WI38 (cell line): ENCODE measurements around the gene GOLIM4.
A peak's percentile ranks its signal among the peaks of the same experiment; 100 is the strongest.

ENCODE experiments used
- H3K4me3 ChIP-seq: 2 replicates; pipeline ENCODE4 v1.5.1; 2011; ENCODE audit warnings: low read depth, mild to moderate bottlenecking, control low read depth, low read length
- TF ChIP-seq, protein P1 (sequence below): IDR thresholded peaks from 2 replicates; pipeline ENCODE4 v1.5.1; 2012; ENCODE audit warnings: low read depth, mild to moderate bottlenecking, control low read depth, low read length

The GOLIM4 gene

DNA sequence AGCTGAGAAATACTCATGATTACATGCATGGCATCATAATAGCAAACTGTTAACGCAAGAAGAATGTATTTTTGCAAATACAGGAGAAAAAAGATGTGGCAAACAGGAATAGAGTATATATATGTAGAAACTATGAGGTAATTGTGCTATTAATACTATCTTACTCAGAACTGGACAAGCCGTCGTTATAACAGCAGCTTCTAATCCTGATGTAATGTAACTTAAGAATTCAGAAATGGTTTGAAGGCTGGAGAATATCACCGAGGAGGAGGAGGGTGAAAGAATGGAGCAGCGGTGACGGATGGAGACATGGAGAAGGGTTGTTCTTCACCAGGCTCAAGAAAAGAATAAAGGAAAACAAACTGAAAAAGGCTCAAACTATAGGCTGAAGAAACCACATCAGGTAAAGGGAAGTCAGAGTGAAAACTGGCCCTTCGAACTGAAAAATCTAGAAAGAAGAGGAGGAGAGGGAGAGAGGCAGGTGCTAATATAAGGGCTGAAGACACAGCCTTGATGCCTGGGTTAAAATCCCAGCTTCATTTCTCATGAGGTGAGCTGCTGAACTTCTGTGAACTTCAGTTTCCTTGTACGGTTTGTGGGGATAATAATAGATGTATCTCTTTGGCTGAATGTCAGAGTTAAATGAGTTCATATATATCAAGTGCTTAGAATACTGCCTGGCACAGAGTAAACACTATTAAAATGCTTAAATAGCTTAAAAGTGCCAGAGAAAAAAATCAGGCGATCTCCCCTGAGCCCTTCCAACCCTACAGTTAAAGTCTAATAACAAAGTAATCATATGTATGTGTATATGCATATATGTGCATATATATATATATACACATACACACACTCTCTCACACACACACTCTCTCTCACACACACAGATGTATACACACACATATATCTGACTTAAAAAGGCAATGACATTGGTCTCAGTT is 43.9 kb downstream of the GOLIM4 start:
- TF ChIP-seq, protein P1, sequence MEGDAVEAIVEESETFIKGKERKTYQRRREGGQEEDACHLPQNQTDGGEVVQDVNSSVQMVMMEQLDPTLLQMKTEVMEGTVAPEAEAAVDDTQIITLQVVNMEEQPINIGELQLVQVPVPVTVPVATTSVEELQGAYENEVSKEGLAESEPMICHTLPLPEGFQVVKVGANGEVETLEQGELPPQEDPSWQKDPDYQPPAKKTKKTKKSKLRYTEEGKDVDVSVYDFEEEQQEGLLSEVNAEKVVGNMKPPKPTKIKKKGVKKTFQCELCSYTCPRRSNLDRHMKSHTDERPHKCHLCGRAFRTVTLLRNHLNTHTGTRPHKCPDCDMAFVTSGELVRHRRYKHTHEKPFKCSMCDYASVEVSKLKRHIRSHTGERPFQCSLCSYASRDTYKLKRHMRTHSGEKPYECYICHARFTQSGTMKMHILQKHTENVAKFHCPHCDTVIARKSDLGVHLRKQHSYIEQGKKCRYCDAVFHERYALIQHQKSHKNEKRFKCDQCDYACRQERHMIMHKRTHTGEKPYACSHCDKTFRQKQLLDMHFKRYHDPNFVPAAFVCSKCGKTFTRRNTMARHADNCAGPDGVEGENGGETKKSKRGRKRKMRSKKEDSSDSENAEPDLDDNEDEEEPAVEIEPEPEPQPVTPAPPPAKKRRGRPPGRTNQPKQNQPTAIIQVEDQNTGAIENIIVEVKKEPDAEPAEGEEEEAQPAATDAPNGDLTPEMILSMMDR: no peak
- no peak overlapping the region for H3K4me3 ChIP-seq

DNA sequence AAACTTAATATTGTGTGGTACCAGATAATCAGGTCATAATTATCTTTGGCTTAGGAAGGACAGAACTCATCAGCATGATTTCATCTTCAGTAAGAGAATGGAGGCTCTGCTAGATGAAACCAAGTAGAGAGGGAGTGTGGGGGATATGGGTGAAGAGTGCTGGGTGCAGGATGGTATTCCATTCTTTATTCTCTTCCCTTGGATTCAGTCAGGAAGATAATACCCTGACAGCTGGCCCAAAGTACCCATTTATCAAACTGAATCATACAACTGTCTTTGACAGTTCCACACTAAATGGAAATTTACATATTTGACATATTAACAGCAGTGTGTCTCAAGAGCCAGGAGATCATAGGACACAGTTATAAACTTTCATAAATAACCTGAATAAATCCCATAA is 44.7 kb downstream of the GOLIM4 start:
- no peak overlapping the region for H3K4me3 ChIP-seq
- TF ChIP-seq, protein P1: no peak

DNA sequence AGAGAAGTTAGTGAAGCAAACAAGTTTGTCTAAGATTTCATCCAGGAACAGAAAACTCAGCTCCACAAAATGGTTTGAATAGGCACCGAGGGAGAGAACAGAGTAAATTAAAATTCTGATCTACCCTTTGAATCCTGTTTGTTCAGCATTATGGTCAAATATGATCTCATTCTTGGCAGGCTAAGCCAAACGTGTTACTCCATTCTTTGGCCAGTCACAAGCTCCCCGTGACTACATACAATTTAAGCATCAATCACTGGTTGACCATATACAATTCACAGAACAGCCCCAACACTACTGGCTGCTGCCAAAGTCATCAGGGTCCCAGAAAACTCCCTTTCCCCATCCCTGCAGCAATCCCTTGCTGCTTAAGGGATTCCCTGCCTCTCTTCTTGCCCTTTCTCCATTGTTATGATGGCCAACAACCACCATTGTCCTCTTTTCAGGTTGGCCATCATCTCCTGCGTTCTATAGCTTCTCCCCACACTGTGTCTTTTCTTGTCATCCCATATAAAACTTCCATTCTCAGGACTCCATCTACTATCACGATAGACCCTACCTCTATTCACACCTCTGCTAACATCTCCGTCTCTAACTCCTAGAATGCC is 46.3 kb downstream of the GOLIM4 start:
- no peak overlapping the region for H3K4me3 ChIP-seq
- TF ChIP-seq, protein P1: no peak

DNA sequence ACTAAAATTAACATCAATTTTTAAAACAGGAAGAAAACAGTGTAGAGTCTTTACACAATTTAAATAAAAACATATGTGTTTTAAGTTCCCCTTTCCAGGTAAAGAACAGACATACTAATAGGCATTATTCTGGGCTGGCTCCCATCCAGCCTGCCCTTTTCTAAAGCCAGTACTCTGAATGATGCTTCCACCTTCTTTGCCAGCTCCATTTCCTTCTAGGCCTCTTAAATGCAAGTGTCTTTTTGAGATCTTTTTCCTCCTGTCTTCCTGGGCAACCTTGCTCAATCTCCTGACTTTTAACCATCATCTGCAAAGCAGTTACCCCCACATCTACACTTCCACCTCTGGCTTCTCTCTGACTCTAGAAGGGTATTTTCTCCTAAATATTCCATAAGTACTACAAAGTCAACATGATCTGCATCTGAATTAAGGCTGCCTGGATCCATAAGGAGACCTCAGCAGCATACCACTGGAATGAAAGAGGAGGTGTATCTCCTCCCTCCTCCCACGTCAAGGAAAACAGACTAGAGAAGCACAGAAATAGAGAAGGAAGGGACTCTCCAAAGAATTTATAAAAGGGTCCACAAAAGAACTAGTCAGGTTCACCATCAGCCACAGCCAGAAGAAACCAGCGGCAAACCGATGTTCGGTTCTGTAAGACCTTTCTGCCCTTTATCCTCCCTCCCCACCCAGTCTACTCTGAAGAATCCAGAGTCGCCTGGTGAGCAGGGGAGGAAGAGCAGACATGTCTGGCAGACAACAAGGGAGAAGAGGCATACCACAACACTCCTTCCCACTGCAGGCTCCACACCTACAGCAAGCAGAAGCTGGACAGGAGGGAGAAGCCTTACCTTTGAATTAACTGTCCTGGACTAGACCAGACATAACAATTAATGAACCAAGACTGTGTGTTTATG is 47.1 kb downstream of the GOLIM4 start:
- TF ChIP-seq, protein P1: no peak
- no peak overlapping the region for H3K4me3 ChIP-seq

DNA sequence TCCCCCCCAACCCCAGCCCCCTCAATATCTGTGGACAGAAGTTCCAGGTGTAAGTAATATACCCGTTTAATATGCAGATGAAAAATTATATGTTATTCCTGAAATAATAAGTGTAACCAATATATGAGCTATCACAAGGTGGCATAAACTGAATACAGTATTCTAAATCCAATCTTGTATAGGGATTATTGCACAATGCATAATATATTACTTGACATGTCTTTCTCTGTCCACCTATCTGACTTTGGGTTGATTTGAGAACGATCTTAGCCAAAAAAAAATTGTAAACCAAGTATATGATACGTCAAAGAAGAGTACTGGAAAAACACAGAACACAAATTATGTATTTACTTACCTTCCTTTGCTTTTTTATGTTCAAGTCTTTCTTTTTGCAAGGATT is 47.8 kb downstream of the GOLIM4 start:
- TF ChIP-seq, protein P1: no peak
- no peak overlapping the region for H3K4me3 ChIP-seq

DNA sequence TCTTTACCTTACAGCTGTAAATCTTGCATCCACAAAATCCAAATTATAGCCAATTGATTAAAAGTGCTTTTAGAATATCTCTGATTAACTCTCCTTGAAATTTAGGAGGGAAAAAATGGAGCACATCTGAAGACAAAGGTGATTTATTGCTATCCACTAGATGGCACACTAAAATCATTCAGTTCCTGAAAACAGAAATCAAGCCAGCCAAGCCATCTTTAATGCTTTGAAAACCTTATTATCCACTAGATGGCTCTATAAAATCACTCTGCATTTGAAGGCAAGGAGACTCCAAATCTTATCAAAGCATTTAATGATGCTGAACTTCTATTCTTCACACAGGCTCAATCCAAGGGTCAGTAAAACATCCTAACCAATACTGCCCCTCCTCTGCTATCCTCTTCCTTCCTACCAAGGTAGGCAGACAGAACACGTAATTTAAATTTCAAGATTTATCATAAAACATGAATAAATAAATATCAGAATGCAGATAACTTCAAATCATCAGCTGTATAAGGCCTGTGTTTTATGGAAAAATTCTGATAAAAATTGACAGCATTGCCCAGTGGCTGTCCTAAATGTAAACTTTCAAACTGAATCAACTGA is 48.4 kb downstream of the GOLIM4 start:
- TF ChIP-seq, protein P1: peak; percentile 45; the same call in 1 of the 2 replicates

More for the DNA sequence above, 48.4 kb downstream of the GOLIM4 start:
- H3K4me3 ChIP-seq: no peak overlapping the region
